LNCaP clone FGC (cell line): ENCODE measurements around the gene SWT1.

Experiments used
- DNase-seq: peaks from one replicate; pipeline ENCODE4 v3.0.0-alpha.2; 2011; ENCODE audit warnings: low read depth
- H3K4me3 ChIP-seq: 2 replicates; pipeline ENCODE4 v1.5.1; 2011; ENCODE audit warnings: mild to moderate bottlenecking, low read depth, low read length, control low read depth
- TF ChIP-seq, protein P1 (sequence below): IDR thresholded peaks from 2 replicates; pipeline ENCODE4 v1.5.1; 2012; ENCODE audit warnings: mild to moderate bottlenecking; ENCODE audit not compliant: control insufficient read depth, insufficient read depth; ENCODE audit errors: extremely low read depth

Gene SWT1

DNA sequence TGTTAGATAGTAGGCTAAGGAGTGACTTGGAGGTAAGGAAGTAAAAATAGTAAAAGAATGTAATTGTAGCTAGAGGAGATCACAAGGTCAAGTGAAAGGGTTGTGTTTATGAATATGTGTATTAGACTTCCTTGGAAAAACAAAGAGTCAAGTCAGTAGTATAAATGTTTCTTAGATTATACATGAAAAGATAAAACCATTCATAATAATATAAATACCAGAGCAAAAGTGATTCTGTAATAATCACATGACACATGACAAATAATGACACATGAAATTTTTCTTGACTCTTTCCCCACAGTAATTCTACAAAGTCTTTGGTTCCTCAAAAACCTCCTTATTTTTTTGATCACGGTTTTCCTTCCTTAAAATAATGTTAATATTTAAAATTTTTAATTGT, 103.6 kb downstream of the SWT1 start:
- no peak for DNase-seq
- no peak overlapping the region for H3K4me3 ChIP-seq
- TF ChIP-seq, protein P1, sequence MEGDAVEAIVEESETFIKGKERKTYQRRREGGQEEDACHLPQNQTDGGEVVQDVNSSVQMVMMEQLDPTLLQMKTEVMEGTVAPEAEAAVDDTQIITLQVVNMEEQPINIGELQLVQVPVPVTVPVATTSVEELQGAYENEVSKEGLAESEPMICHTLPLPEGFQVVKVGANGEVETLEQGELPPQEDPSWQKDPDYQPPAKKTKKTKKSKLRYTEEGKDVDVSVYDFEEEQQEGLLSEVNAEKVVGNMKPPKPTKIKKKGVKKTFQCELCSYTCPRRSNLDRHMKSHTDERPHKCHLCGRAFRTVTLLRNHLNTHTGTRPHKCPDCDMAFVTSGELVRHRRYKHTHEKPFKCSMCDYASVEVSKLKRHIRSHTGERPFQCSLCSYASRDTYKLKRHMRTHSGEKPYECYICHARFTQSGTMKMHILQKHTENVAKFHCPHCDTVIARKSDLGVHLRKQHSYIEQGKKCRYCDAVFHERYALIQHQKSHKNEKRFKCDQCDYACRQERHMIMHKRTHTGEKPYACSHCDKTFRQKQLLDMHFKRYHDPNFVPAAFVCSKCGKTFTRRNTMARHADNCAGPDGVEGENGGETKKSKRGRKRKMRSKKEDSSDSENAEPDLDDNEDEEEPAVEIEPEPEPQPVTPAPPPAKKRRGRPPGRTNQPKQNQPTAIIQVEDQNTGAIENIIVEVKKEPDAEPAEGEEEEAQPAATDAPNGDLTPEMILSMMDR, result no peak

DNA sequence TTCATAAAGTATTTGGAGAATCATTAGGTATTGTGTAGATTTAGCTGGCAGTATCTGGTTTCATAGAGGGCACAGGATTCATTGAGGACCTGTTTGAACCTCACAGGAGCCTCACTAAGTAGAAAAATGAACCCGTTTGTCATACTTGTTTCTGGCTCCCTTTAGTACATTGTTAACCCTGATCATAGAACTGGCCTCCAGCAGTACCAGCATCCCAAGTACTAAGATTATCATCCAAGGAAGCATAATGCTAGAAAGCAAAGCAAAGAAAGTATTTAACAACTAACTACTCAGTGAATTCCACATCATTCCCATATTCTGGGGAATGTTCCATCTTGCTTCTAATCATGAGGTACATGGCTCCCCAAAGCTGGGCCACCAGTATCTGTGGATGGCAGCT, 105.2 kb downstream of the SWT1 start:
- no peak overlapping the region for H3K4me3 ChIP-seq
- DNase-seq, result no peak
- TF ChIP-seq, protein P1, result no peak

DNA sequence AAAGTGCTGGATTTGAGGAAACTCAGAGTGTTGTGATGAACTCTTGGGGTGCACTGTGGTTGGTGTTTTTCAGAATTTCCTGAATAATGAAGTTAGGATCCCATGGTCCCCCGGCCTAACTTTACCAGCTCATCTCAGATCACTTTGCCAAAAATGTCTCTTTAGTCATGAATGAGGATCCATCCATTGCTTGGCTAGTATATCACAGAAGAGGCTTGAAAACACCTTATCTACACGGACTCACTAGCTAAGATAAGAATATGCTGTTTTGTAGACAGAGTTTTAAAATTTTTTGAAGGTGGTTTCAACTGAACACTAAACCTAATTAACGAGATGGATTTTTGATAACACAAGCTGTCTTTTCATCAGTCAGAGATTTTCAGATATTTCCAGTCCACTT, 106.3 kb downstream of the SWT1 start:
- H3K4me3 ChIP-seq, result no peak overlapping the region
- TF ChIP-seq, protein P1, result no peak
- no peak for DNase-seq

DNA sequence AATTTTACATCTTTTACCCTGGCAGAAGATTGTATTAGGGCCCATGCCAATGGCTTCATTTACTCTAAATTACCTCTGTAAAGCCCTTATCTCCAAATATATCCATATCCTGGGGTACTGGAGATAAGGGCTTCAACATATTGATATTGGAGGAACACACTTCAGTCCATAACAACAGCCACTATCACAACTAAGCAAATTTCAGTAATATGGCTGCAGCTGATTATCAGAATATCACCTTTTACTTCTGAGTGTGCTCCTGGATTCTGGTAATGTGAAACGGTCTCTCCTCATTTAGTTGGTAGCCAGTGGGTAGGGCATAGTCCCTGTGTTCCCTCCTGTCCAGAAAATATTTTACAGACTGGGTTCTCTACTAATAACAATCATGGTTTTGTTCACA, 106.8 kb downstream of the SWT1 start:
- no peak overlapping the region for H3K4me3 ChIP-seq
- TF ChIP-seq, protein P1, result no peak
- DNase-seq, result no peak

DNA sequence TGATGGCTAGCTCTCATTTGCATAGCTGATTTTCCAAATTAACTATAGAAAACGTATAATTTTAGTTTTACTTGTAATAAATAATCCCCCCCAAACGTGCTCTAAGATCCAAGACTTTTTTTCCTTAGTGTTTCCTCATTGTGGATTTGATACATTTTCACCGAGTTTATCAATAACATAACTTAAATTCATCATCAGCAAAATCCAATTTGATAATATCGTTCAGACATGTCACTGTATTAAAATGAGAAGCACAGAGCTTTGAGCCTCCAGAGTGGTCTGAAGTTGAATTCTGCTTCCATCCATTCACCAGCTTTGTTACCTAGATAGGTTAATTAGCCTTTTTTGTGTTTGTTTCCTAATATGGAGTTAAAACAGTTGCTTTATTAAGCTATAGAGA, 108.3 kb downstream of the SWT1 start:
- no peak overlapping the region for H3K4me3 ChIP-seq
- TF ChIP-seq, protein P1, result no peak
- DNase-seq, result no peak

DNA sequence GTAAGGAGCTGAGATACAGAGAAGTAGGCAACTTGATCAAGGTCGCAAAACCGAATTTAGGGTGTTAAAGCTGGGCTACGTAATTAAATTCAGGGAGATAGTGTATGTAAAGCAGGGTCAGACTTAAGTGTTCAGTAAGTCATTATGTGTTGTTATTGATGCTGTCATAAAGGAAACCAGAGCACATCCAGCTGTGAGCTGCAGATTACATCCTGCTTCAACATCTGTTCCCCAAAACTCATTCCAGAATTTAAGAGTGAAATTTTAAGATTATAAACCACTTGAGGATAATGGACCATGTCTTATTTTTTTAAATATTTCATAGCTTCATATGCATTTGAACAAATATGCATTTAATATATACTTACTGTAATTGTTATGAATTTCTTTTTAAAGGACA, 110.3 kb downstream of the SWT1 start:
- DNase-seq, result no peak
- no peak overlapping the region for H3K4me3 ChIP-seq
- TF ChIP-seq, protein P1, result no peak

DNA sequence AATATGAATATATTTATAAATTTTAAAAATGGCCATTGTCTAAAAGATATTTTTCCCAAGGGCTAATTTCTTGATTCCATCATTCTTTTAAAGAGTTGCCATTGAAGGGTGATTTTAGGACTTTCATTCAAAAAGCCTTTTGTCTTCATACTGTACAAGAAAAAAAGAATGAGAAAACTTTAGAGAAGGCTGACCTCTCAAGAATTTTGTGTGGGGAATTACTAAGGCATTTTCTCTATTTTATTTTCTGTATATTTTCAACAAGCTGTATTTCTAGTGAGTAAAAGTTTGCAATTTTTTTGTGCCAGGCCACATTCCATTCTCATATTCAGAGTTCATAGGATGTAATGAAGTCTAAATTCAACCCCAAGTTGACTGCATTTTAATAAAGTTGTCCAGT, 110.7 kb downstream of the SWT1 start:
- H3K4me3 ChIP-seq, result no peak overlapping the region
- DNase-seq, result no peak

More for the DNA sequence above, 110.7 kb downstream of the SWT1 start:
- TF ChIP-seq, protein P1, result no peak
